Measurements from ENCODE around the gene MAP7D1.
"Not testable (repeated sequence)": the region's sequence is repeated elsewhere in the genome, so short reads cannot be mapped to it uniquely, and the experiment has no call there.

The MAP7D1 gene

DNA sequence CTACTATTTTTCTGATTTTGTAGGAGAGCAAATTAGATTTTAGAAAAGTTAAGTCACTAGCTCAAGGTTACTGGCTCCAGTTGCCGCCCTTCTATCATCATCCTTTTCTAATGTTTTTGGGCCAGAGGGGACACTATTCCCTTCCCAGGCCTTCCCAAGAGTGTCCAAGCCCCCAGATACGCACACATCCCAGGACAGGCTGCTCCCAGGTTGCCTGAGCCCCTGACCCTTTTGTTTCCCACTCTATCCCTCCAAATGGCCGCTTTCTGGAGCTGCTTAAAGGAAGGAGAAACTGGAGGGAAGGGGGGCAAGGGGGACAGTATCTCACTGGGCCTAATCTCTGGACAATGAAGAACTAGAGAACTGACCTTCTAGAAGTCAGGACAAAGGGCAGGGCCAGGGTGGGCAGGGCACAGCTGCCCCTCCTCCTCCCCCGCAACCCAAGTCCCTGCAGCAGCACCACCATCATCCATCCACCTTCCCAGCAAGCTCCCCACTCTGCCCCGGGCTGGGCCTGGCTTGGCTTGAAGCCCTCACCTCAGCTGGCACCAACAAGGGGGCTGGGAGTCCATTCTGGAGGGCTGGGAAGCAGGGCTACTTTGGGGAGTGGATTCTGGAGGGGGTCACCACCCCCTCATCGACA is 1.1 kb upstream of the MAP7D1 start:
- no peak for FAIRE-seq

DNA sequence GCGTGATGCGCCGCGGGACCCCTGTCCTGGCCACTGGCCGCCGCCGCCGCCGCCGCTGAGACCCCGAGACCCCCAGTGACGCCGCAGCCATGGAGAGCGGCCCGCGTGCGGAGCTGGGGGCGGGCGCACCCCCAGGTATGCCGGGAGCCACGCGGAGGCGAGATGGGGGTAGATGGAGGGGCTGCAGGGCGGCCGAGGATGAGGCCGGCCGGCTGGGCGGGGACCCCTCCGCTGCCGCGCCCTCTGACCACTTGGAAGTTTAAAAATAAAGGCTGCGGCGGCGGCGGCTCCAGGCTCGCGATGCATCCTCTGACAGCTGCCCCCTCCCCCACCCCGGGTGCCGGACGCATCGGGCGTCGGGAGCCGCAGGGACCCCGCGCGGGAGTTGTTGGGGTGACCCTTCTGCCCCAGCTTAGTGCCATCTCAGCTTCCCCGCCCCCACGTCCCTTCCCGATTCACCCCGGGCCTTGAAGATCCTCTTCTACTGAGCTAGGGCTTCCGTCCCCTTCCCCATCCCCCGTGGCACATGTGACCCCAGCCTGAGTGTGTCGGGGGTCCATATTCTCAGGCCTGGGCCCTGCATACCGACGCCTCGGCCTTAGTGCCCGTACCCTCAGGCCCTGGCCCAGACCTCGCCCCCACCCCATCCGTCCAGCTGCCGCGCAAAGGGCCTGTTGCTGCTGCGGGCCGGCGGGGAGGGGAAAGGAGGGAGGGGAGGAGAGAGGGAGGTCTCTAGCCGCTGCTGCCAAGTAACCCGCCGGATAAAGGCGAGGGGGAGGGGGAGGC is 562 bp downstream of the MAP7D1 start:
- FAIRE-seq = no peak

DNA sequence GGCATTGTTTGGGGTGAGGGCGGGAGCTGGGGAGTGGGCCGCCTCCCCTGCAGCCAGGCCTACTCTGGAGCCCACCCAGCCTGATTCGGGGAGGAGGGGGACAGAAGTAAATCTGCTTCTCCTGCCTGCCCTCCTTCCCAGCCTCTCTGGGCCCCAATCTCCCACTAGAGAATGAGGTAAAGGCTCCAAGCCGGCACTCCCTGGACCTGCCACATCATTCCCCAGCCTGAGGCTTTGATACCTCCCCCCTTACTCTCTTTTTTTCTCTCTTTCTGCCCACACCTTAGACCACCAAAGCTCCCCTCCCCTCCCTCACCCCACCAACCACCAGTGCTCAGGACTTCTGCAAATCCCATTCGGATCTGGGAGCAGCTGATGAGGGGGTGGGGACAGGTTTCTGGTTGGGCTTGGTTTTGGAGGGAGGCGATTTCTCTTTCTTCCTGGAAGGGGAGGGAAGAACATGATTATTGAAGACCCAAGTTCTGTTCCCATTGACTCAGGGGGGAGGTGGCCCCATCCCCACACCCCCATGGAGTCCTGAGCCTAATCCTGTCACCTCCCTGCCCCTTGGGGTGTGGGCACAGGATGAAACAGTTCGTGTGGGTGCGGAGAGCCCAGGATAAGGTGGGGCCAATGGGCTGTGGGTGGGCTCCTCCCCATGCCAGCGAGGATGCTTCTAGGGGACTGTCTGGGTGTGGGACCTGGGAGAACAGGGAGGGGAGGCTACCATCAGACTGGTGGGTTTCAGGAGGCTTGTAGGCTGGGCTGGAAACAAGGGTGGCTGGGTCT is 1.3 kb downstream of the MAP7D1 start:
- no peak for FAIRE-seq

DNA sequence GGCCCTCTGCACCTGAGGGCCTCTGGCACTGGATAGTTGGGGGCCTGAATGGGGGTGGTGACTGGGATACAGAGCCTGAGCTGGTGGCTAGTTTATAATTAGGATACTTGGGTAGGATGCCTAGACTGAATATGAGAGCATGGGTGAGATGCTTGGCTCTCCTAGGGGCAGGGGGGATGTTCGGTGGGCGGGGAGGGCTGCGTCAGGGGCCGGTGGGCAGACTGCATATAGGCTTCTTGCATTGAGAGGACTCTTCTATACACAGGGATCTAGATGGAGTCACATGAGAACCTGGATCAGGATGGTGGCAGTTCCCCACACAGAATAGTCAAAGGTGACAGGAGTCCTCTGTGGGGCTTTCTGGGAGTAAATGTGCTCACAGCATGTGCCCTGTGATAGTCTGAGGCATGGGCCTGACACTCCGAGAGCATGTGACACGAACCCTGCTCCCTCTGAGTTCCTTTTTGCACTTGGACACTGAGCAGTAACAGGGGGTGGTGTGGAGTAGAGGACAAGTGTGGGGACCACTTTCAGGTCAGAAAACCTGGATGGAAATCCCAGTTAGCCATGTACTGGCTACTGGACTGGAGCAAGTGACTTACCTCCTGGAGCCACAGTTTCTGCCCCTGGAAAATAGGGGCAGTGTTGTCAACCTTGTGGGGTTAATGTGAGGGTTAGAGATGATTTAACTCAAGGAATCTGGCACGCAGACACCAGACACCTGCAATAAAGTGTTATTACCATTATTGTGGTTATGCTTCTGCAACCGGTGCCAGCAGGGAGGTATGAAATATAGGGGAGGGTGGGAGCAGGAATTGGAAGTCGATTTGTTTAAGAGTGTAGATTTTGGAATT is 2.2 kb downstream of the MAP7D1 start:
- FAIRE-seq = no peak

DNA sequence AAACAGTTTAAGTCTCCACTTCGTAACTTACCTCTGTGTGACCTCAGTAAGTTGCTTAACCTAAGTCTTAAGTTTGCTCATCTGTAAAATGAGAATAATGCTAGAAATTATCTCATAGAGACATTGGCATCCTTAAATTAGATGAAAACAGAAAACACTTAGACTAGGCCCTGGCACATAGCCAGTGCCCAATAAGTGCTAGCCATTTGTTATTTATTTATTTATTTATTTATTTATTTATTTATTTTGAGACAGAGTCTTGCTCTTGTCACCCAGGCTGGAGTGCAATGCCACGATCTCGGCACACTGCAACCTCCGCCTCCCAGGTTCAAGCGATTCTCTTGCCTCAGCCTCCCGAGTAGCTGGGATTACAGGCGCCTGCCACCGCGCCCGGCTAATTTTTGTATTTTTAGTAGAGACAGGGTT is 2.9 kb downstream of the MAP7D1 start:
- not testable (repeated sequence) for FAIRE-seq

DNA sequence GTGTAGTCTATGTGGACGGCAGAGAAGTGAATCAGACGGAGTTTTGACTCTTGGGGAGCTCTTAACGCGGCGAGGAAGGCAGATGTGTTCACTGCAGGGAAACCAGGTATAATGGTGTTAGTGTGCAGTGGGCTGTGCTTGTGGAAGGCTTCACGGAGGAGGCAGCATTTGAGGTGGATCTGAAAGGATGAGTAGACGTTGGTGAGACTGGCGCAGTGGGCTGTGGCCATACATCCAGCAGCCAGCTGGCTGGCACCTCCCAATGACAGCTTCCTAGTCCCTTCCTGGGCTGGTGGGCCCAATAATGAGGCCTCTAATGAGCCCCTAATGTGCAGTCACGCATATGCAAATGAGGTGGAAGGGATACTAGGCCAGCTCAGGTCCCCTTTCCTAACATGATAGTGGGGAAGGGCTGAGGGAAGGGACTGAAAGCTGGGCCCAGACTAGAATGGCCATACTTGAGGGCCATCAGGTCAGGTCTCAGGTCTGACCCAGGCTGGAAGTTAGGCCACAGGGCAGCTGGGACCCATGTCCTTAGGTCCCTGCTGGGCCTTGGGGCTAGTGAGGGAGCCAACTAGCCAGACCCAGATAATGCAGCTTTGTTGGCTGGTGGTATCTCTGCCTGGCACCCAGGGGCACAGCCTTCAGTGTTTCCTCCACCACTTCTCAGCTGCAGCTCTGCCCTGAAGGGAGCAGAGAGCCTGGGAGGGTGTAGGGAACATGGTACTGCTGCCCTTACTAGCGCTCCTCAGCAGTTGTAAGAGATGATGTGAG is 3.8 kb downstream of the MAP7D1 start:
- no peak for FAIRE-seq

DNA sequence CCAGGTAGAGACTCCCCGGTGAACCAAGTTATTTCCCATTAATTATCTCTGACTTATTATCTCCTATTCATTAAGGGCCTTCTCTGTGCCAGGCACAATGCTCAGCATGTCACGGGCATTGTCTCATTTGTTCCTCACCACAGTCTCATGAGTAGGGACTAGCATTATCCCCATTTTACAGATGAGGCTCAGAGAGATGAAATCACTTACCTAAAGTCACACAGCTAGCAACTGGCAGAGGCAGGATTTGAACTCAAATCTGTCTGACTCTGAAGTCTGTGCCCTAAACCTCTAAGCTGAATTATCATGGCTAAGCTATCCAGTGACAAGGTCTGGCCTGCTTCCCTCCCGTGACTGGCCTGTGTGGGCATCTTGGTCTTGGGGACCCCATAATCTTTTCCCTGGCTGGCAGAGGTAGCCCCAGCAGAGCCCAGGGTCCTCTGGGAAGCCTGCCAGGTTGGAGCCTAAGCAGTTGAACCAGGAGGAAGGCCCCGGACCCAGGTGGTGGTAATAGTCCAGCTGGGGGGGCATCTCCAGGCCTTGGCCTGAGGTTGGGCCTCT is 4.5 kb downstream of the MAP7D1 start:
- no peak for FAIRE-seq

DNA sequence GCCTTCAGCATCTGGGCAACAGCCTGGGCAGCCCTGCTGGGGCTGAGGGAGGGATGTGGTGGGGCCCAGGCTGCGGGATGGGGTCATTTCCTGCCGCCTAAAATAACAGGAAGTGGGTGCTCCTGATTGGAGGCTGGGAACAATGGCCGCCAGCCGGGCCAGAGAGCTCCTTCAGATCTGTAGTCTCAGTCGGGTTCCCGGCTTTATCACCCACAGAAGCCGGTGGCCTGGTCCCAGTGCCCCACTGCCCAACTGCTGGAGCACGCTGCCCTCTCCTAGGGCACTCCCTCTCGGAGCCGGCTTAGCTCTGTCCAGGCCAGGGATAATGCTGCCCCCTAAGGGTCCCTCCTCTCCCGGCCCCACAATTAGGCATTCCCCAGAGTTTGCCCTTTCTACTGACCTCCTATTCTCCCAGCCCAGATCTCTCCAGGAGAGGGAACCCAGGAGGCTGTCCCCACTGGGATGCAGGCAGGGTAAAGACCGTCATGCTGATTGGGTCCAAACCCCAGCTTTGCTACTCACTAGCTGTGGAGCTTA is 5.1 kb downstream of the MAP7D1 start:
- FAIRE-seq = no peak

DNA sequence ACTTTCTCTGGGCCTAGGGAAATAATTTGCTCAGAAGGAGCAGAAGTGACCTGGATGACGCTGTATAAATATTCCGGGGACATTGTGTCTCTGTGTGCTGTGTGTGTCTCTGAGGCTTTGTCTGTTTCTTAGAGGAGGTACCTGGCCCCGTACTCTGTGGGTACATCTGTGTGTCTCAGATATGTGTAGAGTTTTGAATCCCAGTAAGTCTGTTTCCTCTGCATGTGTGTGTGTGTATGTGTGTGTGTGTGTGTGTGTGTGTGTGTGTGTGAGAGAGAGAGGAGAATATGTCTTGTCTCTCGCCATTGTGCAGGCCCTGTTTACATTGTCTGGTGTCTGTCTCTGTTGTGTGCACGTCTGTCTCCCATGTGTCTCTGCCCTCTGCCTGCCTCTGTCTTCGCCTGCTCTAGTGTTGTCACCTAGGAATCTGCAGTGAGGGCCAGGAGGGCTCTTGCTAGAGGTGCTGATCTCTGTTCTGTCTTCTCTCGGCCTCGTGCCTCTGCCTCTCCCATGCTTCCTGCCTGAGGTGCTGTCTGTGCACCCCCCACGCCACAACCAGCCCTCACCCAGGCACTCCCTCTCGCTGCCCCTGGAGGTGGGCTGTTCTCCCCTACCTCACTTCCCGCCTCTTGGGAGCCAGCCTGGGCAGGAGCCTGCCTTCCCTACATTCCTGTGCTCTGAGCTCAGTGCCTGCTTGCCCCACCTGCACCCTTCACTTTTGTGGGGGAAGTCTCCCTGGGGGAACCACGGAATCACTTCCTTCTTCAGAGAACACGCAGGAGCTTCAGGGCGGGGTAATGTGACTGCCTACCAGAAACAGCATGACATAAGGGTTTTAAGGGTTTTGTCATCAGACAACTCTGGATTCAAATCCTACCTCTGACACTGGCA is 5.9 kb downstream of the MAP7D1 start:
- FAIRE-seq = no peak

DNA sequence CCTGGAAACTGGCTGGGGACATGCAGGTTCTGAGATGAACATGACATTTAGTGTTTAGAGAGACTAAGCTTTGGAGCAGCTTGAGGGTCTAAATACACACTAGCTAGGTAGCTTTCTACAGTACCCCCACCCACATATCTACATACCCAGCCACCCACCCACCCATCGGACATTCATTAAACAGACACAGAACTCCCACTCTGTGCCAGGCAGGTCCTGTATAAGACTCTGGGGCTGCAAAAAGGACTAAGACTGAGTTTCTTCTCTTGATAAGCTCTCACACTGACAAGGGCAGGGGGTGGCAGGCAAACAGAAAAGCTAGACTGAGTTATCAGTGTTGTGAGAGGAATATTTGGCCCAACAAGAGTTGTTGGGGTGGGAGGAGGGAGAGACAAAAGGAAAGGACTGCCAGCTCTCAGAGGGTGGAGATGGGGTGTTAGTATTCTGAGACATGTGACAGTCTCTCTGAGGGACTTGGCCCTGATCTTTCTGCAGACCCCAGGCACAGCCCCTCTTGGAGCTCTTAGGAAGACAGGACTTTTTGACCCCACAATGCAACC is 6.8 kb downstream of the MAP7D1 start:
- no peak for FAIRE-seq

DNA sequence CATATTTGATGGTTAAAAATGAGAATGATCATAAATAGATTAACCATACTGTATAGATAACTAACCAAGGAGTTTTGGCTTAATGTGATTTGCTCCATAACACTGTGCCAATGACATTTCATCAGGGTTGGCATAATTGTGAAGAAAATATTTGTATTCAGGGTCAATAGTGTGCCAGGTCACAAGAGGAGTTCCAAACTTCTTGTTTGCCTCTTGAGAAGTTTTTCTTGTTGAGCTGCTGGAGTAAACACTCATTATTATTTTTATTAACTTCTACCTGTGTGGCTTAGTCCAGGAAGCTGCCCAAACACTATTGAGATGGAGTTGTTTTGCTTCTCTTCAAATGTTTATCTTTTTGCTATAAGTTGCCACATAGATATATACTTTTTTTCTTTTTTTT is 7.5 kb downstream of the MAP7D1 start:
- no peak for FAIRE-seq

DNA sequence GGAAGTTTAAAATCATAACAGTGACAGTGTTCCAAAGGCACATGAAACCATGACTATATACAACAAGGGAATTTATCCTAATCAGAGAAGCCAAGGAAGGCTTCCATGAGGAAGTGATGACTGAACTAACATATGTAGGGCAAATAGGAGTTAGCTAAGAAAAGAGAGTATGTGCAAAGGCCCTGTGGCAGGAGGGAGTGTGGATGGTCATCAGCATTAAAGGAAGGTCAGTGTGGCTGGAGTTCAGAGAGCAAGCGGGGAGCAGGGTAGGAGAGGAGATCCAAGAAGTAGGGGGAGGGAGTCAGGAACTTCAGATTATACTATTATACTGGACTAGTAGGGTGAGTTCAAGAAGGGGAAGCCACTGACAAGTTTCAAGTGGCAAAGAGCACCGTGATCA is 8.4 kb downstream of the MAP7D1 start:
- no peak for FAIRE-seq

DNA sequence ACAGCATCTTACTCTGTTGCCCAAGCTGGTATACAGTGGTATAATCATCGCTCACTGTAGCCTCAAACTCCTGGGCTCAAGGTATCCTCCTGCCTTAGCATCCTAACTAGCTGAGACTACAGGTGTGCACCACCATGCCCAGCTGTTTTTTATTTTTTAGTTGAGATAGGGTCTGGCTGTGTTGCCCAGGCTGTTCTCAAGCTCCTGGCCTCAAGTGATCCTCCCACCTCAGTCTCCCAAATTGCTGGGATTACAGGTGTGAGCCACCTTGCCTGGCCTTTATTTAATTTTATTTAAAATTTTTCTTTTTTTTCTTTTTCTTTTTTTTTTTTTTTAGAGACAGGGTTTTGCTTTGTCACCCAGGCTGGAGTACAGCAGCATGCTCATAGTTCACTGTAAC is 9.2 kb downstream of the MAP7D1 start:
- no peak for FAIRE-seq

DNA sequence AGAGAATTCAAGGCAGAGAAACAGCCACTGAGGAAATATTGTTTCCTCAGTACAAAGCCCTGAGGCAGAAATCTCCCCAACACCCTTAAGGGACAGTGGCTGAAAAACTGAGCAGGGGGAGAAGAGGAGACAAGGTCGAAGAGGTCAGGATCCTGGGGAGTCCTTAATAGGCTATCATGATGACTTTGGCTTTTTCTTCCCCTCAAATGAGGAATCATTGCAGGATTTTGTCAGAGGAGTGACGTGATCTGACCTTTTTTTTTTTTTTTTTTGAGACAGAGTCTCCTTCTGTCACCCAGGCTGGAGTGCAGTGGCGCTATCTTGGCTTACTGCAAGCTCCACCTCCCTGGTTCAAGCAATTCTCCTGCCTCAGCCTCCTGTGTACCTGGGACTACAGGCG is 10.2 kb downstream of the MAP7D1 start:
- FAIRE-seq = no peak

DNA sequence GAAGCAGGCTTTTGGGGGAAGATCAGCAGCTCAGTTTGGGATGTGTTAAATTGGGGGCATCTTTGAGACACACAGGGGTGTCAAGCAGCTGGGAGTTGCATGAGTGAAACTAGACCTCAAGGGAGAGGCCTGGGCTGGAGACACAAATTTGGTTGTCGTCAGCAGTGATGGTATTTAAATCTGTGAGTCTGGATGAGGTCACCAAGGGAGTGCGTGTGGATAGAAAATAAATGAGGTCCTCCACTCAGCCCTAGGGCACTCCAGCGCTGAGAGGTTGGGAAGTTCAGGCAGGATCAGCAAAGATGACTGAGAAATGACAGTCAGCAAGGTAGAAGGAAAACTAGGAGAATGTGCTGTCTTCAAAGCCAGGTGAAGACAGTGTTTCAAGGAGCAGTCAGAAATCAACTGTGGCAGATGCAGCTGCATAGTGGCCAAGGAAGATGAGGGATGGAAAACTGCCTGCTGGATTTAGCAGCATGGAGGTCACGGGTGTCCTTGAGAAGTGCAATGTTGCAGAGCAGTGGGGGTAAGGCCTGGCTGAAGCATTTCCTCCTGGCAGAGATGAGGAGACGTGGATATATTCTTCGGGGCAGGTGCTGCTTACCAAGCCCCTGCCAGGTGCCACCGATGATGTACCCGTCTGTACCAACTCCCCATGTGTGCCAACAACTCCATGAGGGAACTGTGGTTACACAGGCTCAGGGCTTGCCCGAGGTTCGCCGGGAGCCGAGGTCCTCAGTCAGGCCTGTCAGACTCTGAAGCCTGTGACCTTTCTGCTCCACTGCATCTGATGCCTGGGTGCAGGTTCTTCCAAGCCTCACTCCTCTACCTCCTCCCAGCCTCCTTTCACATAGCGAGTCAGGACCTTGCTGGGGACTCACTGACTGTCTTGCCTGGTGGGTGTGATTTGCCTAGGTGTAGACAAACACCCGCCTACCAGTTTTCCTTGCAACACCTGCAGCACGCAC is 11.3 kb downstream of the MAP7D1 start:
- FAIRE-seq = no peak

DNA sequence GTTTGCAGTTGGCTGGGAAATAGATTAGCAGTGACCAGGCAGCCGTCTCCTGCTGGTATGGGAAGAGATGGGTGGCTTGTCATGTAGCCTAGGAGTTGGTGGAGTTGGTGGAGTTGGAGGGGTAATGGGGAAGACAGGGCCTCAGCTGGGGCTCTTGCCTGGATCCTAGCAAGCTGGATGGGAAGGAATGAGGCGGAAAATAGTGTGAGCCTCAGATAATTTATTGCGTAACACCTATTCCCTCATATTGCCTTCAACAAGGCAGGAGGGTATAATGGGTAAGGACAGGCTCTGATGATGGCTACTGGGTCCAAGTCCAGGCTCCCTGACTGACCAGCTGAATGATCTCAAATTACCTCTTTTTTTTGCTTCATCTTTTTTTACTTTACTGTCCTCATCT is 12.6 kb downstream of the MAP7D1 start:
- no peak for FAIRE-seq

DNA sequence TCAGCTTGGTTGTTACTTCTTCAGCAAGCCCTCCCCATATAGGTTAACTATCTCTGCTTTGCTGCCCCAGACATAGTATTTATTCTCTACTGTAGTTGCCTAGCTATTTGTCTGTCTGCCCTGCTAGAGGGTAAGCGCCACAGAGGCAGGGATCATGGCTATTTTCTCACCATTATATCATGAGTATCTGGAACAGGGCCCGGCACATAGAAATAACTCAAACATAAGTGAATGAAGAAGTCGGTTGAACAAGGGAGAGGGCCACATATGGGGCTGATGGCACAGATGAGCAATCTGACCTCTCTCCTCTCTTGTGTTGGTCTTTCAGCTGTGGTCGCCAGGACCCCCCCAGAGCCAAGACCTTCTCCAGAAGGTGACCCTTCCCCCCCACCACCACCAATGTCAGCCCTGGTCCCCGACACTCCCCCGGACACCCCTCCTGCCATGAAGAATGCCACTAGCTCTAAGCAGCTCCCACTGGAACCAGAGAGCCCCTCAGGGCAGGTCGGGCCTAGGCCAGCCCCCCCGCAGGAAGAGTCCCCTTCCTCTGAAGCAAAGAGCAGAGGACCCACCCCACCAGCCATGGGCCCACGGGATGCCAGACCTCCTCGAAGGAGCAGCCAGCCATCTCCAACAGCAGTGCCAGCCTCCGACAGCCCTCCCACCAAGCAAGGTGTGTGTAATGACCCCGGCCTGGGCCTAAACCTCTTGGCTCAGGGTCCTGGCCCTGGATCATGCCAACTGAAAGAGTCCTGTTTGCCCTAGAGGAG is 14.9 kb downstream of the MAP7D1 start:
- no peak for FAIRE-seq
